ENCODE results near the gene CDC14B.

CDC14B gene

GRCh38 chr9:96619491-96620180 is at the start of gene CDC14B:
Gene CDC14B (minus strand): TSS chr9:96619843. CDS start chr9:96619378, 465 bp downstream.
- peak; percentile 28 for DNase-seq (ENCODE audit: extremely low spot score, insufficient read length, low read depth)
- no peak for FAIRE-seq

GRCh38 chr9:96668868-96669534 is 49.4 kb upstream of the CDC14B start:
- DNase-seq (ENCODE audit: extremely low spot score, insufficient read length, low read depth) (no peak), FAIRE-seq (no peak)

- DNase-seq (ENCODE audit: extremely low spot score, insufficient read length, low read depth) (no peak), FAIRE-seq (no peak)
Measured at GRCh38 chr9:96667363-96667728, 47.7 kb upstream of the CDC14B start.

GRCh38 chr9:96666653-96667362 is 47.2 kb upstream of the CDC14B start:
- peak; percentile 54 for FAIRE-seq
- peak; percentile 28 for DNase-seq (ENCODE audit: extremely low spot score, insufficient read length, low read depth)

- no peak for DNase-seq (ENCODE audit: extremely low spot score, insufficient read length, low read depth)
- no peak for FAIRE-seq
Measured at GRCh38 chr9:96665789-96666188, 46.1 kb upstream of the CDC14B start.

GRCh38 chr9:96663506-96664120 is 44.0 kb upstream of the CDC14B start:
- DNase-seq (ENCODE audit: extremely low spot score, insufficient read length, low read depth) = no peak
- no peak for FAIRE-seq

GRCh38 chr9:96661711-96662110 is 42.1 kb upstream of the CDC14B start:
- FAIRE-seq (no peak), DNase-seq (ENCODE audit: extremely low spot score, insufficient read length, low read depth) (no peak)

GRCh38 chr9:96660692-96661248 is 41.1 kb upstream of the CDC14B start:
- DNase-seq (ENCODE audit: extremely low spot score, insufficient read length, low read depth) (no peak), FAIRE-seq (peak; percentile 31)

- DNase-seq (ENCODE audit: extremely low spot score, insufficient read length, low read depth) (no peak), FAIRE-seq (no peak)
Measured at GRCh38 chr9:96655198-96655851, 35.7 kb upstream of the CDC14B start, which contains the start of gene PRXL2C. Gene PRXL2C (minus strand): TSS chr9:96655317. CDS start chr9:96655281, 36 bp downstream.

GRCh38 chr9:96654450-96655197 is 35.0 kb upstream of the CDC14B start:
- FAIRE-seq (peak; percentile 21), DNase-seq (ENCODE audit: extremely low spot score, insufficient read length, low read depth) (peak; percentile 23)

GRCh38 chr9:96651626-96652025 is 32.0 kb upstream of the CDC14B start:
- DNase-seq (ENCODE audit: extremely low spot score, insufficient read length, low read depth) (peak; percentile 18), FAIRE-seq (no peak)

- FAIRE-seq (no peak), DNase-seq (ENCODE audit: extremely low spot score, insufficient read length, low read depth) (no peak)
Measured at GRCh38 chr9:96649620-96650324, 30.1 kb upstream of the CDC14B start.

- DNase-seq (ENCODE audit: extremely low spot score, insufficient read length, low read depth) = no peak
- no peak for FAIRE-seq
Measured at GRCh38 chr9:96646081-96646991, 26.7 kb upstream of the CDC14B start.

- no peak for DNase-seq (ENCODE audit: extremely low spot score, insufficient read length, low read depth)
- no peak for FAIRE-seq
Measured at GRCh38 chr9:96644137-96644536, 24.5 kb upstream of the CDC14B start.

GRCh38 chr9:96641514-96641913 is 21.9 kb upstream of the CDC14B start:
- FAIRE-seq = no peak
- DNase-seq (ENCODE audit: extremely low spot score, insufficient read length, low read depth) = no peak

GRCh38 chr9:96638606-96639364 is 19.1 kb upstream of the CDC14B start:
- no peak for FAIRE-seq
- DNase-seq (ENCODE audit: extremely low spot score, insufficient read length, low read depth) = no peak

GRCh38 chr9:96636368-96636767 is 16.7 kb upstream of the CDC14B start:
- no peak for DNase-seq (ENCODE audit: extremely low spot score, insufficient read length, low read depth)
- no peak for FAIRE-seq

Data from GM18507 (cell line).